GM21528 (cell line): ENCODE data around the gene PXDN.
"Not testable (repeated sequence)": the region's sequence is repeated elsewhere in the genome, so short reads cannot be mapped to it uniquely, and the experiment has no call there.

Experiments
- ATAC-seq: cut with Tn5 transposase; IDR thresholded peaks from one replicate; pipeline ENCODE4 v1.9.1; 2021; ENCODE audit warnings: mild to moderate bottlenecking, moderate library complexity; ENCODE audit not compliant: unreplicated experiment, low FRiP score

PXDN gene

GRCh38 chr2:1708476-1709334, 35.6 kb downstream of the PXDN start:
- no peak for ATAC-seq

- no peak for ATAC-seq
Observed at GRCh38 chr2:1707771-1708418, 36.4 kb downstream of the PXDN start.

- ATAC-seq: not testable (repeated sequence)
Observed at GRCh38 chr2:1706089-1706841, 38.0 kb downstream of the PXDN start.

GRCh38 chr2:1705557-1706076, 38.7 kb downstream of the PXDN start:
- ATAC-seq: no peak

GRCh38 chr2:1704631-1705556, 39.4 kb downstream of the PXDN start:
- no peak for ATAC-seq

- ATAC-seq: no peak
Observed at GRCh38 chr2:1702186-1702565, 42.1 kb downstream of the PXDN start.

DNA sequence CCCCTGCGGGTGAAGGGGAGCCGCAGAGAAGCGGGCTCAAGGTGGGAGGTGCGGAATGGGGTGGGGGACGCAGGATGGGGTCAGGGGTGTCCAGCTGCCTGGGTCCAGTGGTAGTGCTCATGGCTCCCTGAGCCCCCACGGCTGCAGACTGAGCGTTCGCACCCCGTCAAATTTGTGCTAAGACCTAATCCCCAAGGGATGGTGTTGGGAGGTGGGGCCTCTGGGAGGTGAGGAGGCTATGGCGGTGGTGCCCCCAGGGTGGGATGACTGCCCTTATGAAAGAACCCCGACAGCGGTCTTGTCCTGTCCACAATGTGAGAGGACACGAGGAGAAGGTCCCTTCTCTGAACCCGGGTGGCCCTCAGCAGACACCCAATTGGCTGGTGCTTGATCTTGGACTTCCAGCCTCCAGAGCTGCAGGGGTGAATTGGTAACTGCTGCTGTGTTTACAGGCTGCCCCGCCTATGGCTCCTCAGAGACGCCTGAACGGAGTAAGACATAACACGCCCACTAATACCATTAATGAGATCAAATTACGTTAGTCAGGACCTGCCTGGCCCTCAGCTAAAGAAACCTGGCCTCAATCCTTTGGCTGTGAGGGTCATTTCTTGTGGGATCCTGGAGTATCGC, 42.6 kb downstream of the PXDN start:
- no peak for ATAC-seq

DNA sequence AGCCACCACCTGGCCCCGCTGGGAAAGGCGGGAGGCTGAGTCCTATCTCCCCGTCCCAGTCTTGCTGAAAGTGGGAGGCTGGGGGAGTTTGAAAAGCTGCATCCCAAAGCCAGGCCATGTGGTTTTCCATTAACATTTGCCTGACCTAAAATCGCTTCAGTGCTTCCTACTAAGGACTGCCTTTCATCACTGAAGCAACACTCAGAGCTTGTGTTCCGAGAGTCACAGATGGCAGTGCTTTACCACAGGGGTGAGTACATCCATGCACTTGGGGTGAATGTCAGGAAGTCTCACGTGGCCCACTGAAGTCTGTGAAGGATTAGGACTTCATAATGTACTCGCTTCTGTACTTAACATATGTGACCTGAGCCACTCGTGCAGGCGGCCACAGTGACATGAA, 43.3 kb downstream of the PXDN start:
- ATAC-seq: no peak

GRCh38 chr2:1700427-1700826, 43.9 kb downstream of the PXDN start:
- ATAC-seq: not testable (repeated sequence)

DNA sequence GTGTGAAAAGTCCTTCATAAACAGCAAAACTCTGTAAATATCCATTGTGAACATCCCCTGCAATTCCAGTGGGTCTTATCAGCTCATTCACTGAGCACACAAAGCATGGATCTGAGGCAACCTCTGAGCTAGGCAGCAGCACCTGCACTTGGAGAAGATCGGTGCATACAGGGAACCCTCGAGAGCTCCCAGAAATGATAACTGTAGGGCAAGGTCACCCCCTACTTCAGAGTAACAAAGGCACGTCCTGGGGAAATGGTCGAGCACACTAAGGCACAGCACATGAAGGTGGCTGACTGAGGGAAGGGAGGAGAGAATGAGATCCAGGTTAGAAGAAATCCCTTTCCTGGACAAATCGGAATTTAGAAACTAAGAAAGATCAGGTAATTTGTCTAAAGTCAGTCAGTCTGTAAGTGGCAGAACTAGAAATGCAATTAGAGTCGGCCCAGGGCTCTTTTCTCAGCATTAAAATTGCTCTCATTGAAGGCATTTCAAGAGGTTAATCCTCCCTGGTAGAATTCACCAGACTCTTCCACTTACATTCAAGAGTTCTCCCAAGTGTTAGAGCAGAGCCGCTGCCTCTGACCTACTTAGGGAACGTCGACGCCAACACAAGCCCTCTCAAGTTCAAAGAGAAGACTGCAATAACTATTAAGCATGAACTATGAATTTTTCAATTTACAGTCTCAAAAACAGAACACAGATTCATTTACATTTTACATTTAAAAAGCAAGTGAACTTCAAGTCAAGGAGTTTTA, 45.9 kb downstream of the PXDN start:
- ATAC-seq: no peak

DNA sequence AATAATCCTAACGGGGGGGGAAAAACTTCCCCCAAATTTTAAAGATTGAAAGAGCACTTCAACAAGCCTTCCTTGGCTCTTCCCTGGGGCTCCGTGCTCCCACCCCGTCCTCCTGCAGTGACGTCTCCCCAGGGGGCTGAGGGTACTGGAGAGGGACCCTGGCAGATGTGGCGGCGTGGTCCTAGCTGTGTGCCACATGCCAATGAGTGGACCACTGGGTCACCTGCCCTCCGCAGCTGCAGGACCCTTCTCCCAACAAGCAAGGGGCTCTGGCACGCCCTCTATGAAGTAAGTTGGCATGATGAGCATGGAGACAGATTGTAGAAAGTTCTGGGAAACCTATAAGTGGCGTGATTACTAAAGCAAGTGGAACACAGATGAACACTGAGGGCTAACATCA, 46.7 kb downstream of the PXDN start:
- no peak for ATAC-seq

DNA sequence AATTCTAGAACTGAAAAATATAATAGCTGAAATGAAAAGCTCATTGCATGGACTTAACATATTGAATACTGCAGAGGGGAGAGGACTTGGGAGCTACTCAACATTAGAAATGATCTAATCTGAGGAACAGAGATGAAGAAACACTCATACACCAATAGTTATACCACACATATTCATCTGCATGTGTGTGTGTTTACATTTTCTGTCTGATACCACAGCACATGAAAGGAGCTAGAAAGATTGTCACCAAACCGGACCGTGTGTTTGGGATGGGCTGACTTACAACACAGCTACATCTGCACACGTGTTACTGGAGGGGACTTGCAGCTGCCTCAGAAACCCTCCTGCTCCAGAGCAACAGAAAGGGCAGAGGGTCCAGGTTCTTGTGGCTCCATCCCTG, 47.8 kb downstream of the PXDN start:
- no peak for ATAC-seq

DNA sequence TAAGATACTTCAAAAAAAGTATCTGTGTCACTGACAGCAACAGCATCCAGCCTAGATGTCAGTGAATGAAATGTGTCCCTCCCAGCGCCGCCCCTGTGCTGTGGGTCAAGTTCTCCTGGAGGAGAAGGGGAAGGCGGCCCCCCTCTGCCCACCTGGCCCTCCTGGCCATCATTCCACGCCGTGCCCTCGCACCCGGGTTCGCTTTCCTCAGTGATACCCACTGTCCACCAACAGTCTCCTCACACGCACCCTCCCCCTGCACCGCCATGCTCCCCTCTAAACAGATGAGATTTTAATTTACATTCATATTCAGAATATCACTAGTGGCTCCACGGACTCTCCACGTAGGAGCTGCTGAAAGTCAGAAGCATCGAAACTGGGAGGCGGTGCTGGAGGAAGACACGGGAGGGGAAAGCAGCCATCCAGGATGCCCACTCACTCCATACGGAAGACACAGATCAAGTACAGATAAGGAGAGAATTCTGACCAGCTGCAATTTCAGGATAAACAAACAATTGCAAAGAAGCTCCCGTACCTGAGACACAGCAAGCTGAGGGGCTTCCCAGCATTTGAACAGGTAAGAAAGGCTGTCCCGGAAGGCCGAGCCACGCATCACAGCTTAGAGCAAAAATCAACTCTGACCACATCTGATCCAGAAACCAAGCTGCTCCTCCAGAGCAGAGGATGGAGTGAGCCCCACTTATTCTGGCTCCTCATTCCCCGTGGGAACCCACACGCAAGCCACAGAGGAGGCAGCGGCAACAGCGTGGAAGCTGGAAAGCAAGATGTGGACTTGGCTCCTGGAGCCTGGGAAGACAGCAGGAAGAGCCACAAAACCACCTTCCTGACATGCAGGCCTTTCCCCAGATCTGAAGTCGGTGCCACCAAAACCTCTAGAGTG, 49.7 kb downstream of the PXDN start:
- no peak for ATAC-seq

- no peak for ATAC-seq
Observed at GRCh38 chr2:1693723-1694122, 50.6 kb downstream of the PXDN start.

- no peak for ATAC-seq
Observed at GRCh38 chr2:1692342-1692741, 52.0 kb downstream of the PXDN start.

- no peak for ATAC-seq
Observed at GRCh38 chr2:1691366-1691765, 52.9 kb downstream of the PXDN start.

GRCh38 chr2:1690056-1690775, 54.1 kb downstream of the PXDN start:
- ATAC-seq: no peak
